Hematopoietic multipotent progenitor cell (in vitro differentiated cells): ENCODE results near the gene LGALS3. TPM values are rescaled to one million over a fixed set of nuclear protein-coding genes. Genes with fewer than 3 reads are reported as not detected.
A peak's percentile ranks its signal among the peaks of the same experiment; 100 is the strongest.

Experiments
- DNase-seq, 3 donors: peaks; one replicate each; pipeline ENCODE4 v3.0.0-alpha.2; 2011 to 2015; ENCODE audit warnings: low read depth in 2 of 3, low spot score in 2 of 3
- total RNA-seq: library from RNA; depleted of rRNA; stranded (reverse); fragments of >200 nt; gene quantifications from one replicate; pipeline ENCODE4 v1.2.3, GENCODE V29; 2012

The LGALS3 gene
- total RNA-seq, 1 donor, result 1.9 TPM

DNA sequence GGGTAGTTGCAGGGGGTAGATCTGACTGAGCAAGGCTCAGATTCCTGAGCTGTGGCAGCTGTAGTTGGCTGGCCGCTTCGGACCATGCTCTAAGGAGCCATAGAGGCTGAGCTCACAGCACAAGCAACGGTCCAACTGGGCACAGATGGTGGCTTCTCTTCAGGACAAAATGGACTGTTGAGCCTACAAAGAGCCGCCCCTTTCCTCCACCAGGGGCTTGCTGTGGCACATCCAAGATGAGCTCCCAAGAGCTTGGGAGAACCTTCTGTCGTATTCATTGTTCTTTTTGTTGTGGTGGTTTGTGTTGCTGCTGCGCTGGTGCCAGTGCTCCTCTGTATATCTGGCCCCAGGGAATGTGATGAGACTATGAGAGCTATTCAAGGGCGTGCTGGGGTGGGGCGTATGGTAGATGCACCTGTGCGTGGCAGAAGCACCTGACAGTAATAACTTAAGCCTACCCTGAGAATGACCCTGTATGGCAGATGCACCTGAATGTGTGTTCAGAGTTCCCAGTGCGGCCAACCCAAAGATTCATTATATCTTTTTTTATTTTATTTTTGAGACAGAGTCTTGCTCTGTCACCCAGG is 17.8 kb upstream of the LGALS3 start:
- no peak for DNase-seq

DNA sequence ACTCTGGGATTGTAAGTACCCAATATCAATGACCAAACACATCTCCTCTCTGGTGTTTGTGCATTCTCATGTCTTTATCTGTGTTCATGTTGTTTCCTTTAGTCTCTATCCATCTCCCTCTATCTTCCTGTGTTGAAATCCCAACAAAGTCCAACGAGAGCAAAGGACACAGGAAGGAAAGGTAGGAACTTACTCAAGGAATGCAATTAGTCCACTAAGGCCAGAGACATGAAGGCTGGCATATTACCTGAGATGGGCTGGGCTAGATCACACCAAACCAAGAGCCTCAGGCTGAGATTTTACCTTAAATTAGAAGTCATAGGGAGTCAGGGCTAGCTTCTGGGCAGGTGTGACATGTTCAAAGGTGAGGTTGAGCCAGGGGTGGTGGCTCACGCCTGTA is 14.3 kb upstream of the LGALS3 start:
- DNase-seq, result no peak

DNA sequence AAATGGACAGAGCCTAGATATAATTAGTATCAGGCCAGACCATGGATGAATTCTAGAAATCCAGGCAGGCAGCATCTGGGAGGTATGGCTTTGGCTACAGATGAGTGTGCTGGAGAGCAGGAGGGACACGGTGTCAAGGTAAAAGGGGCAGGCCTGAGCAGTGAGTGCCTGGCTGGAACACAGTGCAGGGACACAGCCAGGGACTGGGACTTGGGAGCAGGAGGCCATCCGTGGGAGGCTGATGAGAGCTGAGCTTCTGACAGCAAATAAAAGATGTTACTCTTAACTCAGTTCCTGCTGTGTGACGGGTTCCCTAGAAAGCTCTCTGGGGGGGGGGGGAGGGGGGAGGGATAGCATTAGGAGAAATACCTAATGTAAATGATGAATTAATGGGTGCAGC is 13.6 kb upstream of the LGALS3 start:
- DNase-seq, result no peak

DNA sequence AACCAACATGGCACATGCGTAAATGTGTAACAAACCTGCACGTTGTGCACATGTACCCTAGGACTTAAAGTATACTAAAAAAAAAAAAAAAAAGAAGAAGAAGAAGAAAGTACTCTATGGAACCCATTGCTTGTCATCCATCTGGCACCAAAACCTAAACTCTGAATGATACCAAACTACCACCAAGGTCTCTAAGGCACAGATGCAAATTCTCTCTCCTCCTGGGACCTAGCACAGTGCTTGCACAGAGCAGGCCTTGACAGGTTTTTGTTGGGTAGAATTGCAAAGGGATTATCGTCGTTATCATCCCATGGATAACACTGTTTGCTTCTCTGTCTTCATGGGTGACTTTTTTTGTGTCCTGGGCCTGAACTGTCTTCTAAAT is 13.2 kb upstream of the LGALS3 start:
- no peak for DNase-seq

DNA sequence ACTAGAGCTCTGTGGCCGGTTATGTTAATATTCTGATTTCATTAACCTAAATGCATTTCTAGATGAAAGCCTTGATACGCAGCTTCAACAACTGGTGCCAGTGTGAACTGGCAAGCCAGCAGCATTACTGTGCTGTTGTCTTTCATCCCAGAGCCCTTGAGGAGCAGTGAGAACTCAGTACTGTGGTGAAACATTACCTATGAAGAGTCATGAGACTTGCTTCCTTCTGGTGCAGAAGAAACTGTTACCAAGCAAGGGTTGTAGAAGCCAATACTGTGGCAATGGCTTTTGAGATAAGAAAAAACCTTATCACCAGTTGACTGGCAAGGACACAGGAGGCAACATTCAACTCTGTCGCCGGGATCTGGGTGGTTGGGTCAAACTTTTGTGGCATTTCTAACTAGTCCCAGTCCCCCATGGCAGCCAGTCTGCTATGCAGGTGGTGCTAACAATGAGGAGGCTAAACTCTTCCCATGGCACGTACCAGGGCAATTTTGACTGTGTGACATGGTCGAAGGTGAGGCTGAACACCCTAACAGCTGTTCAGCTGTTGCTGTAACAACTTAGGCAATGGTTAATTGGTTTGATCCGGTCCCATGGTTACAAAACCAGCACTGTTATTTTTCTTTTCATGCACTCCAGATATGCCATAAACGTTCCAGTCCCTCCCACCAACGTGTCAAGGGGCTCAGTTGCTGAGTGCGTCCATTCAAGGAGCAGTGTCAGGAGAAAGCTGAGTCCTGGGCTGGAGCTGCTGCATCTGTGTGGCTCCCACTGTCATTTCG is 12.6 kb upstream of the LGALS3 start:
- DNase-seq, result no peak

DNA sequence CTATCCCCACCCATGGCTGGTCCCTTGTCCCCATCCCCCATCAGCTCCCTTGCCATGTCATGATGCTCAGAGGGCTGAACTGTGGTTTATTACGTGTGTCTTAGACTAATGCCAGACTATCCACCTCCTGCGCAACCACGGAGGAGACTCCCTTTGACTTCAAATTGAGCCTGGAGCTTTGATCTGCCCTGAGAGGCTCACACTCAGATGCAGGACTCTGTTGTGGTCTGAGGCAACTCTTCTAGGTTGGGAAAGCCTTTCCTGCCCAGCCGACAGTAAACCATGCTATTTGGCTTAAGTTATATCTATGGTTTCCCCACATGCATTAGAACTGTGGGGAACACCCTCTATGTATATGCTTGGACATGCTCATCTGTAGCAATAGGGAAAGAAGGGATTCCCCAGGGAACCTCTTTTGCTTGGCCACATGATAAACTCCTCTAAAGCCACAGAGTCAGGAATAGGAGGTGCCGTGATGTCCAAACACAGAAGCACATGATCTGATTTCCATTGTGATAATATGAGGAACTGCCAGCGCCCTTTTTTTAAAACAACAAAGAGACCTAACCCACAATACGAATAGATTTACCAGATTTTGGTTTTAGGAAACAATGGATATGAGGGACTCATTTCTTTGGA is 11.1 kb upstream of the LGALS3 start:
- no peak for DNase-seq

DNA sequence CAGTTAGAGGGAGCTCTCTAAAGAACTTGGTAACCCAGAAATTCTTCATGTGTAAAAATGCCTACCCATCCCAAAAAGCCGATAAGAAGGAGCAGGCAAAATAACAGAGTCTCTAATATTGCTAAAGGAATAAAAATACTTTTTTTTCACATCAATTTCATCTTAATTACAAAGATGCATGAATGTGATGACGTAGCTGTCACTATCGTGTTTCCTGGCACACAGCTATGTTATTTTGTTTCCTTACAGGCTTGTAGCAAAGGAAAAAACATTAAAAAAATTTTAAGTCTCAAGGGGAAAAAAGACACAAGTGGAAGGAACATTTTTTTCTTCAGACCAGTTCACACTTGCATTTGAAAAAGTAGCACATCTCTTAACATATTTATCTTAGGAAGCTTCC is 10.3 kb upstream of the LGALS3 start:
- DNase-seq, result no peak

DNA sequence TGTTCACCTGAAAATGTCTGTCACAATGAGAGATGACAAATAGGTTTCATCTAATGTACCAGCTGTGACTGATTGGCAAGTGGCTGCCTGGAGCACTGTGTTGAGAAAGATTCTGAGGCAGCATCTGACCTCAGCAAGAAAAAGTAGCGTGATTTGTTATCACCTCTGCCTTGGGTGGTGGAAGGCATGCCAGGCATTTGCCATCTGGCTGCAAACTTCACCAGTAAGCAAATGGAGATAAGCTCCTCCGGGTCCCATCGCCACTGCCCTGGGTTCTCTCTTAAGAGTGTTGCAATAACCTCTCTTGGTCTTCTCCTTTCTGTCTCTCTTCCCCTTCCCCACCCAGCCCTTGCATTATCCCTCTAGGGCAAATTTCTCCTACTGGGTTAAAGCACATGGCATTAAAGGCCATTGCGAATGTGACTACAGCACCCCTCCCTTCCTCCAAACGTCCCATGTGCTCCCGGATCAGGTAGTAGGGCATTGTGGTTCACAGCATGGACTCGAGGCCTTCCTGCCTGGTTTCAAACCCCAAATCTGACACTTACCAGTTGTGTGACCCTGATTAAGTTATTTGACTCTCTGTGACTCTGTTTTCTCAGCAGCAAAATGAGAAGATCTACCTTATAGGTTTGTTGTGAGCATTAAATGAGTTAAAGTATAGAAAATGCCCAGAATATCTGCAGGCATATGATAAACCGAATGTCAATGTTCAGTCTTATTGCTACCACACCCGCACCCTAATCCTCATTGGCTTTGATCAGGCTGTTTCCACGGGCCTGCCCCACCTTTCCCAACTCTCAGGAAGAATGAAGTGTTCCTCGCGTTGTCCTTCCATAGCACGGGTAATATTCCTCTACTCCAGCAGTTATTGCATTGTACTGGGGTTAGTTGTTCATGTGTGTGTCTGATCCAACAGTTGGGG is 8.2 kb upstream of the LGALS3 start:
- no peak for DNase-seq

DNA sequence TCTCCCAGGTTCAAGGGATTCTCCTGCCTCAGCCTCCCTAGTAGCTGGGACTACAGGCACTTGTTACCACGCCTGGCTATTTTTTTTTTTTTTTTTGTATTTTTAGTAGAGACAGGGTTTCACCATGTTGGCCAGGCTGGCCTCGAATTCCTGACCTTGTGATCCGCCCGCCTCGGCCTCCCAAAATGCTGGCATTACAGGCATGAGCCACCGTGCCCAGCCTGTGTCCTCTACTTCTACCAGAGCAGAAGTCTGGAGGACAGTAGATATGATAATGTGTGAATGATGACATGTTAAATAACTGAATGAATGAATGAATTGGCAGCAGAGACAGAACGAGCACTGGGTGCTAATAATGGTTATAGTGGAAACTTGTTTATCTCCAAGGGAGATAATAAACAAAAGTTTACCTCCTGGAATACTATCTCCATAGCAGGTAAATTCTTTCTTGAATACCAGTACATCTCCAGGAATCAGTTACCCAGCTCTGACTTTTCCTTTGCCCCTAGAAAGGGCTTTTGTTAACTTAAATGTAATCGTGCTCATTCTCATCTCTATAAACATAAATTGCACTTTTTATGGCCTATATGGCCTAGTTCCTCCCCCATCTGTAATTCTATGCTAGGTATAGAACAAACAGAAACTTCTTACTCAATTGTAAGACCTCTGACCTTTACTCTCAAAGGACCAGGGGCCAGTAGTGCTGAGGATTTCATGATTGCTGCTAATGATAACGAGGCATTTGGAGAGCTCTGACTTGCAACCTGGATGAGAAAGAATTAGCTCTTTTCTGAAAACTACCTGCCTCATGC is 7.2 kb upstream of the LGALS3 start:
- no peak for DNase-seq

DNA sequence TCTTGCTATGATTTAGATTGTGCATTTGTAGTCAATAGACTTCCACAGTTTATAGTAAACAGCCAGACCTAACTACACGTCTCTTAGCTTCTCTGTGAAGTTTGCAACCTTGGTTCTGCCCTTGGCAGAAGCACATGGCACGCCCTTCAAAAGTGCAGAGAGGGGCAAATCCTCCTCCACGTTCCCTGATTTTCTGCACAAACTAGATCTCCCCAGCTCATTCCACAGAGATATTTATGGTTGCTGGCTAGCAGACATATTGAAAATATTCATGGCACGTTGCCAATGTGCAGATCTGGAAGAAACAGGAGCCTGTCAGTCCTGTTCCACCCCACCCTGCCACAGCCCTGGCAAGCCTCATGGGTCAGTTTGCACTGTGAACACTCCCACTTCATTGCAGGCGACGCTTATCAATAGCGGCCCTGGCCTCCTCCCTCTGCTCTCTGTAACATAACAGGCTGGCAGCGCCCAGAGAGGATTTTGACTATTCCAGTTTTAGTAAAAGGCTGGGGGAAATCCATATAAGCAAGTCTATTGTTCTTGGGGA is 6.5 kb upstream of the LGALS3 start:
- DNase-seq, result no peak

DNA sequence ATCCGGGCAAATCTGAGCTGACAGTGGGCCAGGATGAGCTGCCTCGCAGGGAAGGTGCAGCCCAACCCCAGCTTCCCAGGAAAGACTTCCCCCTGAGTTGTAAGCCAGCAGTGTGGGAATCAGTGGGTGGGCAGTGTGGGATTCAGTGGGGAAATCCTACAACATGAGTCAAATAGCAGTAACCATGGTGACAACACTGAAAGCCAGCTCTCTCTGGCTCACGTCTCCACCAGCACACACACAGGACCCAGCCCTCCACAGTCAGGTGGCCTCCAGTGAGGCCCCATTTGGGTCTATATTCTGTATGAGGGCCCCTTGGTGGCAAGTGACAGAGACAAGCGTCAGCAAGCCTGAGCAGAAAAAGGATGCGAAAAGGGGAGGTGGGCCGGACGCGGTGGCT is 6.0 kb upstream of the LGALS3 start:
- no peak for DNase-seq

DNA sequence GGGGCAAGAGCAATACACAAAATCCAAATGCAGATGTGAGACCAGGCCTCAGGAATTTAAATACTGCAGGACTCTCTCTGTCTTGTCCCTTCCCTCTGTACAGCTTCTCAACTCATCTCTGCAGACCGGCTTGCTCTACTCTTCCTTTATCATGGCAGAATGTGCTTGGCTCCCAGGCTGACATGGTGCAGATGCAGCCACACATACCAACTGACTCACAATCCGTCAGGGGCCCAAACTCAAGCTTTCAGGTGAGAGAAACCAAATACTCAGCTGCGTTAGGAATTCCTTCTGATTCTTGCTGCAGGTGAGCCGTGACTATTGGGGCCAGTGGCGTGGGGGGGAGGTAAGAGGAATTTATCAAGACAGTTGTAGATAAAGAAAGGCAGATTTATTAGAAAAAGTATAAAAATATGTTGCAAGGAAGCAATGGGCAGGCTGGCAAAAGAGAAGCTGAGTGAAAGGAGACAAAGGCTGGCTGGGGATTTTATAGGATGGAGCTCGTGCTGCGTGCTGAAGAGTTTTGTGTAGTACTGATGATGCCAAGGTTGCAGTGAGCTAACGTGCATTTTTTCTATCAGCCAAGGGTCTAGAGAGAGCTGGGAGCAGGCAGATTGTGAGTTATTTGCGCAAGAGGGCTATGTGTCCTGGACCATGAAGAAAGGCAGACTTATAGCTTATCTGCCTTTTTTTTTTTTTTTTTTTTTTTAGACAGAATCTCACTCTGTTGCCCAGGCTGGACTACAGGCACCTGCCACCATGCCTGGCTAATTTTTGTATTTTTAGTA is 5.0 kb upstream of the LGALS3 start:
- no peak for DNase-seq

DNA sequence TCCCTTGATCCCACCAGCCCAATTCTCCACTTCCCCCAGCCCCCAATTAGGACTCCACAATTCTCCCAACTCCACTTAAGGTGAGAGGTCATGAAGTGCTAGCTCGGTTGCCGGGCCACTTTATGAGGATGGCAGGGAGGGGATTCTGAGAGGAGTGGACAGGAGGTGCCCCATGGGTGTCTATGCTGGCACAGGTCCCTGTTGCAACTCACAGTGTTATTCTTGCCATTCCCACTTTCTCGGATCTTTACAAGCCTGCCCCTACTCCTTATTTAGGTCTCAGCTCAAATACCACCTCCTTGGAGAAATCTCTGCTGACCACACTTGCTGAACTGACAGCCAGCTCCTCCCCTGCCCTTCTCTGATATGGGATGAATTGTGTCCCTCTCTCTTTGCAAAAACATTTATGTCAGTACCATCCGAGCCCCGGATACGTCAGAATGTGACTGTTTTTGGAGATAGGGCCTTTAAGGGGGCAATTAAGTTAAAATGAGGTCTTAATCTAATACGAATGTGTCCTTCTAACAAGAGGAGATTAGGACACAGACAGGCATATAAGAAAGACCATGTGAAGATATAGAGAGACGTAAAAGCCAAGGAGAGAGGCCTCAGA is 4.2 kb upstream of the LGALS3 start:
- DNase-seq, result no peak

DNA sequence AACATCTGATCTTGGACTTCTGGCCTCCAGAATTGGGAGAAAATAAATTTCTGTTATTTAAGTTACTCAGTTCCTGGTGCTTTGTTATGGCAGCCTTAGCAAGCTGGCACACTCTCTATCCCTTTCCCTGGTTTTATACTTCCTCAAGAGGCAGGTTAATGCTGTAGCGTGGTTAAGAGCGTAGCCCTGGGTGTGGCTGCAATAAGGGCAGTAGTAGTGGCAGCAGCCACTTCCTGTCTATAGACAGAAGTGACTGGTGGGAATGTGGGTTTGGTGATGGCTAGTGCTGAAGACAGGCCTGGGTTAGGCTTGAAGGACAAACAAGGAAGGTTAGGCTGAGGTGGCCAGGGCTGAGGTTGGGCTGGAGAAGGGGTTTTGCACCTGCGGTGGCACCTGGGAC is 3.6 kb upstream of the LGALS3 start:
- DNase-seq, result peak in 1 of 3 donors; percentile 27

DNA sequence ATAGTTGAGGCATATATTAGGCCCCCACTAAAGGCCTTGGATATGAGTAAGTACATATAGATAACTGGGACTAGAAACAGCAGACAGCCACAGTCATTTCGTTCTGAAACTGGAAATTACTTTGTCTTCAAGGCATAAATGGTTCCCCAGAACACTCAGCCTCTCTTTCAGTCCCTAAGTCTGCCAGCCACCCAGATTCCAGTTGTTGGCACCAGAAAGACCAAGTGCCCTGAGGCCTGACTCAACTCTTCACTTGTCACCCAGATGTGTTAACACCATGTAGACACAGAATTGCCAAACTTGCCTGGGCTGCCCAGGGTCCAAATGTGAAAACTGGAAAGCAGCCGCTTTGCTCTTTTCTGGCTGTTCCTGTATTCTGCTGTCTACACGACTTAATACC is 3.0 kb upstream of the LGALS3 start:
- no peak for DNase-seq

DNA sequence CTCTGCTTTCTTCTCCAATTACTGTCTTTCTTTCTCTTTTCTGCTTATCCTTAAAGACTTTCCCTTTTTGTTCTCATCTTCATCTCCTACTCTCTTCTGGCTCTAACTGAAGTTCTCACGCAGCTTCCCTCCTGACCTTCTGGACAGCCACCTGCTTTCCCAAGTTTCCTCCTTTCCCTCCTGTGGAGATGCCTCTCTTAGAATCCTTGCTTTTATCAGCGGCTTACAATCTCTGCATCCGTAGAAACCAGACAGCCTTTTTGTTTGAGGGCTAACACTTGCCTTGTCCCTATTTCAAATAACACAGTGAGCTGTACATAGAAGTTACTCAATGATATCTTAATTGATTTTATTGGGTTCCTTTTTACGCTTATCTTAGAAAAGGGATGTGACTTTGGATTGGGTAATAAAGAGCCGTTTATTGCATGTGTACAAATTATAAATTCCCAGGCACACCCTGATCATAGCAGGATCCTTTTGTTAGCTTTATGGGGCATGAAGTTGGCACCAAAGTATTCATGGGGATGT is 2.1 kb upstream of the LGALS3 start:
- DNase-seq, result no peak

DNA sequence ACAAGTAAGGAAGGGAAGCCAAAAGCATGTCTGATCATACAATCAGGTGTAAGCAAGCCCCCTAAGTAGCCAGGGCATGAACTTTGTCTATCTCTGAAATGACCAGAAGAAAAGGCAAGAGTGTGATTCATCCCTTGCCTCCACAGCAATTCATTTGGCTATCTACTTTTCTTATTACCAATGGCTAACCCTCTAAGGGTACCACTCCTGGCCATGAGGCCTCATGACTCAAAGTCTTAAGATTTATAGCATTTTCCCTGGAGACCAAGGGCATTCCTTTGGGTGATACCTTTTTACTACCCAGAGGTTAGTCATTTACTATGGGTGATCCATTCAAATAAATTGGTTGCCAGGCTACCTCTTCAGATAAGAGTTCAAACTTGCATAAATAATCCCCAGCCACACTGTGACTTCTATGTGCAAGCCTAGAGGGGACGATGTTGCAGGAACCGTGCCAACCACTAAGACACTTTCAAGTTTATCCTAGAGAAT is 1.5 kb upstream of the LGALS3 start:
- no peak for DNase-seq

DNA sequence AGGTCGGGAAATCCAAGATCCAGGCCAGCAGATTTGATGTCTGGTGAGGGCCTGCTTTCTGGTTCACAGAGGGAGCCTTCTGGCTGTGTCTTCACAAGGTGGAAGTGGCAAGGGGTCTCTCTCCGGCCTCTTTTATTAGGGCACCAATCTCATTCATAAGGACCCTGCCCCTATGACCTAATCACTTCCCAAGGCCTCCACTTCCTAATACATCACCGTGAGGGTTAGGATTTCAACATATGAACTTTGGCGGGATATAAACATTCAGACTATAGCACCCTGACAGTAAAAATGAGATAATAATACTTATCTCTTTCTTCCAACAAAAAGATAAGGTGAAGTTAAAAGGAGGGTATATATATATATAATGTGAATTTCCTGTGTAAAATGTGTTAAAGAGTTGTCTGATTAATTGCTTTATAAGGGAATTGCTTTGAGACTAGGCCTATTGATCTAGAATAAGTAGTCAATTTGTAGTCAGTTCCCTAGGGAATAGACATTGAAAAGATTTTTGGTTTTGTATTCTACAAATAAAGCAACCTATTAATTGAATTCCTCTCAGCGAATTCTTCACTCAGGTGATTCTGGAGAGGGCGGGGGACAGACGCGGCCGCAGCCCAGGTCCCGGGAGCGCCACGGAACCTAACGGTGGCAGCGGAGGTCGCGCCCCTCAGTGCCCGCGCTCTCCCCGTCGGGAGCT is 516 bp upstream of the LGALS3 start:
- no peak for DNase-seq
